Neural progenitor cell (in vitro differentiated cells): Measurements from ENCODE around the gene PRM2. TPM values are rescaled to one million over a fixed set of nuclear protein-coding genes. Genes with fewer than 3 reads are reported as not detected.

Experiments
- DNase-seq: peaks from one replicate; pipeline ENCODE4 v3.0.0-alpha.2; 2016; ENCODE audit warnings: low spot score
- H2AFZ ChIP-seq: fragments of 200-600 bp; sonication (generic); replicated peaks from 2 replicates; pipeline ENCODE4 v1.6.1; 2016; ENCODE audit warnings: antibody characterized with exemption
- H3F3A ChIP-seq: fragments of 200-600 bp; sonication (generic); 2 replicates; pipeline ENCODE4 v1.6.1; 2016; ENCODE audit warnings: antibody characterized with exemption, low read depth
- H3K27ac ChIP-seq: fragments of 200-600 bp; sonication (generic); 2 replicates; pipeline ENCODE4 v1.5.1; 2016; ENCODE audit warnings: mild to moderate bottlenecking
- H3K27me3 ChIP-seq: fragments of 200-600 bp; sonication (generic); 2 replicates; pipeline ENCODE4 v1.6.1; 2016; ENCODE audit warnings: mild to moderate bottlenecking, moderate library complexity
- H3K36me3 ChIP-seq: fragments of 200-600 bp; sonication (generic); 2 replicates; pipeline ENCODE4 v1.5.1; 2016
- H3K4me1 ChIP-seq: fragments of 200-600 bp; sonication (generic); 2 replicates; pipeline ENCODE4 v1.6.1; 2016; ENCODE audit warnings: mixed run types
- H3K4me2 ChIP-seq: fragments of 200-600 bp; sonication (generic); 2 replicates; pipeline ENCODE4 v1.6.1; 2016
- H3K4me3 ChIP-seq: fragments of 200-600 bp; sonication (generic); 2 replicates; pipeline ENCODE4 v1.5.1; 2016
- H3K79me2 ChIP-seq: fragments of 200-600 bp; sonication (generic); 2 replicates; pipeline ENCODE4 v1.6.1; 2016; ENCODE audit warnings: low read depth
- H3K9ac ChIP-seq: fragments of 200-600 bp; sonication (generic); 2 replicates; pipeline ENCODE4 v1.6.1; 2016
- H3K9me3 ChIP-seq: fragments of 200-600 bp; sonication (generic); 2 replicates; pipeline ENCODE4 v1.5.1; 2016; ENCODE audit warnings: low read depth
- H4K20me1 ChIP-seq: fragments of 200-600 bp; sonication (generic); 2 replicates; pipeline ENCODE4 v1.6.1; 2016; ENCODE audit warnings: low read depth
- H3K27ac Mint-ChIP-seq: 3 replicates; pipeline ENCODE4 v1.8.0; 2021; ENCODE audit warnings: mixed read lengths
- H3K27me3 Mint-ChIP-seq: 2 replicates; pipeline ENCODE4 v1.8.0; 2022; ENCODE audit warnings: low read depth, mild to moderate bottlenecking, inconsistent platforms, moderate library complexity, mixed read lengths; ENCODE audit not compliant: insufficient read depth
- H3K36me3 Mint-ChIP-seq: 3 replicates; pipeline ENCODE4 v1.8.0; 2021; ENCODE audit warnings: mixed read lengths
- H3K4me1 Mint-ChIP-seq: 3 replicates; pipeline ENCODE4 v1.8.0; 2021; ENCODE audit warnings: mixed read lengths
- H3K4me3 Mint-ChIP-seq: 3 replicates; pipeline ENCODE4 v1.8.0; 2021; ENCODE audit warnings: mild to moderate bottlenecking, moderate library complexity, mixed read lengths
- H3K9me3 Mint-ChIP-seq: 3 replicates; pipeline ENCODE4 v1.8.0; 2020; ENCODE audit warnings: mixed read lengths
- CTCF ChIP-seq: fragments of 200-600 bp; sonication (generic); IDR thresholded peaks from 2 replicates; pipeline ENCODE4 v1.5.1; 2017; ENCODE audit warnings: antibody characterized with exemption, mild to moderate bottlenecking
- EZH2 ChIP-seq: fragments of 200-600 bp; sonication (generic); IDR thresholded peaks from 2 replicates; pipeline ENCODE4 v1.6.1; 2017; ENCODE audit warnings: antibody characterized with exemption, mild to moderate bottlenecking, moderate library complexity
- EZH2phosphoT487 ChIP-seq: fragments of 200-600 bp; sonication (generic); IDR thresholded peaks from 2 replicates; pipeline ENCODE4 v1.6.1; 2017; ENCODE audit warnings: antibody characterized with exemption
- total RNA-seq: library from RNA; depleted of rRNA; stranded (reverse); fragments of >200 nt; gene quantifications from 2 replicates; pipeline ENCODE4 v1.2.3, GENCODE V29; 2015; ENCODE audit warnings: low replicate concordance

Gene PRM2
- total RNA-seq, 1 donor from 2014 or later = not detected

- Histone ChIP-seq H3K9ac (no peak overlapping the region), H3K4me2 (no peak overlapping the region), H2AFZ (no peak overlapping the region), H3K36me3 (no peaks in the 10 kb centered on the region), H3K4me1 (peaks cover 21% of the 10 kb centered on the region), H3K27me3 (peaks cover 30% of the 10 kb centered on the region), H3K27ac (no peak overlapping the region), H4K20me1 (no peaks in the 10 kb centered on the region), H3K79me2 (no peaks in the 10 kb centered on the region), H3F3A (peaks cover 26% of the 10 kb centered on the region), H3K9me3 (no peaks in the 10 kb centered on the region), H3K4me3 (no peak overlapping the region)
- DNase-seq = no peak
- Mint-ChIP-seq H3K4me1 (peaks cover 40% of the 10 kb centered on the region), H3K27me3 (peaks cover 9% of the 10 kb centered on the region), H3K9me3 (no peaks in the 10 kb centered on the region), H3K36me3 (no peaks in the 10 kb centered on the region), H3K27ac (peak overlapping the region; percentile 7), H3K4me3 (no peak overlapping the region)
- TF ChIP-seq EZH2 (no peak), EZH2phosphoT487 (no peak), CTCF (no peak)
Measured at GRCh38 chr16:11312718-11313492, 36.6 kb upstream of the PRM2 start.

GRCh38 chr16:11310997-11311561 lies 34.8 kb upstream of the PRM2 start:
- Histone ChIP-seq H4K20me1 (no peaks in the 10 kb centered on the region), H3K9me3 (no peaks in the 10 kb centered on the region), H3K27ac (no peak overlapping the region), H3K9ac (no peak overlapping the region), H3F3A (peaks cover 18% of the 10 kb centered on the region), H3K4me3 (no peak overlapping the region), H3K36me3 (no peaks in the 10 kb centered on the region), H3K4me1 (peaks cover 19% of the 10 kb centered on the region), H3K4me2 (no peak overlapping the region), H3K27me3 (peaks cover 18% of the 10 kb centered on the region), H3K79me2 (no peaks in the 10 kb centered on the region), H2AFZ (no peak overlapping the region)
- no peak for DNase-seq
- TF ChIP-seq CTCF (no peak), EZH2 (no peak), EZH2phosphoT487 (no peak)
- Mint-ChIP-seq H3K9me3 (no peaks in the 10 kb centered on the region), H3K4me3 (no peak overlapping the region), H3K36me3 (no peaks in the 10 kb centered on the region), H3K4me1 (peaks cover 30% of the 10 kb centered on the region), H3K27ac (peak overlapping the region; percentile 42), H3K27me3 (peaks cover 10% of the 10 kb centered on the region)

- DNase-seq = no peak
- H3K79me2 ChIP-seq = no peaks in the 10 kb centered on the region
- H3K9me3 ChIP-seq = no peaks in the 10 kb centered on the region
- Mint-ChIP-seq H3K27me3 (peaks cover 10% of the 10 kb centered on the region), H3K4me3 (no peak overlapping the region), H3K4me1 (peaks cover 28% of the 10 kb centered on the region), H3K27ac (no peak overlapping the region), H3K36me3 (no peaks in the 10 kb centered on the region), H3K9me3 (no peaks in the 10 kb centered on the region)
- no peak overlapping the region for H3K4me3 ChIP-seq
- H3K27ac ChIP-seq = no peak overlapping the region
- peaks cover 14% of the 10 kb centered on the region for H3K27me3 ChIP-seq
- H3K4me1 ChIP-seq = peaks cover 14% of the 10 kb centered on the region
- TF ChIP-seq CTCF (no peak), EZH2 (no peak), EZH2phosphoT487 (no peak)
- H3K4me2 ChIP-seq = no peak overlapping the region
- no peaks in the 10 kb centered on the region for H4K20me1 ChIP-seq
- H2AFZ ChIP-seq = no peak overlapping the region
- peaks cover 14% of the 10 kb centered on the region for H3F3A ChIP-seq
- H3K9ac ChIP-seq = no peak overlapping the region
- H3K36me3 ChIP-seq = no peaks in the 10 kb centered on the region
Measured at GRCh38 chr16:11310634-11310977, 34.3 kb upstream of the PRM2 start.
